ENCODE measurements around the gene KCNK10. TPM values are rescaled to one million over a fixed set of nuclear protein-coding genes. Genes with fewer than 3 reads are reported as not detected.
A peak's percentile ranks its signal among the peaks of the same experiment; 100 is the strongest.

KCNK10 gene
- total RNA-seq, 1 experiment from 2014 or later = 0.96 TPM

DNA sequence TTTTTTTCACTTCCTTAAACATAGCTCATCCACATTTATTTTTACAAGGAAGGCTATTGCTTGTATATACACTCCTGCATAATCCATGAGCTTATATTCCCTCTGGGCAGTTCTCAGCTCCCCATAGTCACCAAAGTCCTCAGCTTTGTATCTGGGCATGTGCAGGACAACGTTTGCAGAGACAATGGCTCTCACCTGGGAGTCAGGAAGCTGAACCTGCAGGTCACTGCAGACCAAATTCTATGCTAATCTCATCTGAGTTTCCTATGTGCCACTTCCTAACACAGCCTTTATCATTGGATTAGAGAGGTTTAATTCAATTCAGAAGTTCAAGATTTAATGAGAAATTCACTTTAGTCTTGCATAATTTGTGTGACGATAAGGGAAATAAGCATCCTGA is 131.5 kb downstream of the KCNK10 start:
- Mint-ChIP-seq H3K27ac (peak overlapping the region; percentile 77; the same call in 1 of the 2 replicates), H3K4me3 (no peak overlapping the region)
- ATAC-seq = peak; percentile 47

DNA sequence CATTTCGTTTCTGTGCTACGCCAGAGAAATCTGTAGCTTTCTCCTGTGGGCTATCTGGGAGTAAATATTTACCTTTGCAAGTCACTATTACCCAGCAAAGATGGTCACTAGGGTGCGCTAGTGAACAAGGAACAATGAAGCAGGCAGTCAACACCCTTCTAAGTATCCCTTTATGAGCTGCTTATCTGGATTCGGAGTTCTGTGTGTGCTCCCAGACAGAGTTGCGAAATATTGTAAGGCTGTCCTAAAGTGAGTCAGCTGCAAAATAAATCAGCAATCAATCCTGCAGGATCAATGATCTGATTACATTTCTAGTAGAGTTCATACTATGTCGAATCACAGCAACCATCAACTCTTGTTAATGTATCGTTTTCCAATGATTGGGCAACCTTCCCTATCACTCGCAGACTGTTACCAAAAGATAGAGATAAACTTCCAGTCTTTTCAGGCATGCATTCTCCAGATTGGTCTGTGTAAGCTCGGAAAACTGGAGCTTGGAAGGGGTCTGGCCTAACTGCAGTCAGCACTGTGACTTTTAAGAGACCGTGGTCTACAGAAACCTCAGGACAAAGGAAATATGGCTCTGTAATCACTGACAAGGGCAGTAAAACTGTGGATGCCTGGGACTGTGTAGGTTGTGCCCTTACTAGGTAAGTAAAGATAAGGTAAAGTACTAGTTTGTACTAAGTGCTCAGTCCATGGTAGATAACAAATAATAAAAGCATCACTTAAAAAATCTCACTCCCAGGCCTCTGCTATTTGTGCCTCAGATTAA is 133.5 kb downstream of the KCNK10 start:
- H3K36me3 Mint-ChIP-seq = no peaks in the 10 kb centered on the region

More for the DNA sequence above, 131.5 kb downstream of the KCNK10 start:
- POLR2A ChIA-PET = no interaction called here
- TF ChIP-seq ARID4B (CRISPR knock-in tag; IDR thresholded peaks at IDR 0.05; ENCODE audit: borderline replicate concordance) = no peak
- TF ChIP-seq ZNF138 (CRISPR knock-in tag; conservative IDR thresholded peaks at IDR 0.05) = no peak
- no peak for TF ChIP-seq ATF1 (CRISPR knock-in tag; IDR thresholded peaks at IDR 0.05)
- no peak for TF ChIP-seq FOXP1 (CRISPR knock-in tag; IDR thresholded peaks at IDR 0.05; ENCODE audit: borderline replicate concordance)
- TF ChIP-seq, protein P1, sequence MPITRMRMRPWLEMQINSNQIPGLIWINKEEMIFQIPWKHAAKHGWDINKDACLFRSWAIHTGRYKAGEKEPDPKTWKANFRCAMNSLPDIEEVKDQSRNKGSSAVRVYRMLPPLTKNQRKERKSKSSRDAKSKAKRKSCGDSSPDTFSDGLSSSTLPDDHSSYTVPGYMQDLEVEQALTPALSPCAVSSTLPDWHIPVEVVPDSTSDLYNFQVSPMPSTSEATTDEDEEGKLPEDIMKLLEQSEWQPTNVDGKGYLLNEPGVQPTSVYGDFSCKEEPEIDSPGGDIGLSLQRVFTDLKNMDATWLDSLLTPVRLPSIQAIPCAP (CRISPR knock-in tag; IDR thresholded peaks at IDR 0.05) = no peak
- no peak for TF ChIP-seq SMAD4 (CRISPR knock-in tag; IDR thresholded peaks at IDR 0.05)
- TF ChIP-seq TEAD1 (CRISPR knock-in tag; IDR thresholded peaks at IDR 0.05) = no peak
- Mint-ChIP-seq H3K27me3 (ENCODE audit: low read depth) (no peaks in the 10 kb centered on the region), H3K36me3 (no peaks in the 10 kb centered on the region), H3K4me1 (peaks cover 47% of the 10 kb centered on the region), H3K9me3 (no peaks in the 10 kb centered on the region)
- CTCF ChIA-PET = interaction anchor here (0.6 to 2.1 kb wide), 4 partner anchors 23 to 401 kb away, joined by 5 to 19 read pairs (median 9); no protein-coding TSS in a partner anchor
- DNase-seq (ENCODE audit: low spot score) = no peak

DNA sequence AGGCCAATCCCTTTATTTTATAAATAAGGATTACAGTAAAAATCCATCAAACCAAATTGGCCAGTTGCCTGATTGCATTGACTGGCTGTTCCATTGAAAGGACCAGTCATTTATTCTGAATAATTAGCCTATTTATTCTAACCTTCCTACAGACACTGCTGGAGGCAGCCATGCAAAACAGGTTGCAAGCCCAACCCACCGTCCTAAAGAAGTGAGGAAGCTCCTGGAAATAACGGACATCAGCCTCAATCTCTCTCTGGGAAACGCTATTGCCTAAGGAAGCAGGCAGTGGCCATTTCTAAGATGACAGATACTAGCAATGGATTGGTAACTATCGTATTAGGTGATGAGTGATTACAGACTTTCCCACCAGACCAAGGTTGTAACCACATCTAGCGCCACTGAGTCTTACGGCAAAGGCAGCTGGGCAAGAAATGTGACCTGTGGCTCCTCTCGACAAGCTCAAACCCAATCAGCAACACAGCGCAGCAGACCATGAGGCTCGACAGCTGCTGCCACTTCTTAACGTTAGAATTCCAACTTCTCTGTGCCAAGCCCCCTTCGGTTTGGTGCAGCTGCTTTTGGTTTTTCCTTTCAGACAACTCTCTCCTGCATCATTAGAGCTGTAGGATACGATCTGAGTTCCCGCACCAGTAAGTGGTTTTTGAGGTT is 134.2 kb downstream of the KCNK10 start:
- POLR2A ChIA-PET = interaction anchor here (1.0 kb wide), 1 partner anchor 191 kb away, joined by 3 read pairs; no protein-coding TSS in a partner anchor
- CTCF ChIA-PET = interaction anchor here (0.6 to 2.0 kb wide), 82 partner anchors 8 to 480 kb away, joined by 3 to 77 read pairs (median 4); partner anchors contain the start of genes GALC, KCNK10 and SPATA7
- Mint-ChIP-seq H3K4me3 (peak overlapping the region; percentile 59), H3K27me3 (ENCODE audit: low read depth) (no peaks in the 10 kb centered on the region), H3K9me3 (no peaks in the 10 kb centered on the region), H3K36me3 (no peaks in the 10 kb centered on the region), H3K27ac (peak overlapping the region; percentile 73; the same call in 1 of the 2 replicates), H3K4me1 (peaks cover 29% of the 10 kb centered on the region)
- ATAC-seq = peak; percentile 68
- no peak for DNase-seq (ENCODE audit: low spot score)
- TF ChIP-seq ZNF121 (CRISPR knock-in tag; IDR thresholded peaks at IDR 0.05) (no peak), ATF3 (CRISPR knock-in tag; conservative IDR thresholded peaks at IDR 0.05) (no peak), ZNF423 (CRISPR knock-in tag; IDR thresholded peaks at IDR 0.05) (no peak), JAZF1 (CRISPR knock-in tag; IDR thresholded peaks at IDR 0.05) (no peak), NFATC4 (CRISPR knock-in tag; IDR thresholded peaks at IDR 0.05) (no peak), GABPB1 (CRISPR knock-in tag; IDR thresholded peaks at IDR 0.05) (no peak), ATF6 (CRISPR knock-in tag; IDR thresholded peaks at IDR 0.05) (no peak)
- TF ChIP-seq, protein P2, sequence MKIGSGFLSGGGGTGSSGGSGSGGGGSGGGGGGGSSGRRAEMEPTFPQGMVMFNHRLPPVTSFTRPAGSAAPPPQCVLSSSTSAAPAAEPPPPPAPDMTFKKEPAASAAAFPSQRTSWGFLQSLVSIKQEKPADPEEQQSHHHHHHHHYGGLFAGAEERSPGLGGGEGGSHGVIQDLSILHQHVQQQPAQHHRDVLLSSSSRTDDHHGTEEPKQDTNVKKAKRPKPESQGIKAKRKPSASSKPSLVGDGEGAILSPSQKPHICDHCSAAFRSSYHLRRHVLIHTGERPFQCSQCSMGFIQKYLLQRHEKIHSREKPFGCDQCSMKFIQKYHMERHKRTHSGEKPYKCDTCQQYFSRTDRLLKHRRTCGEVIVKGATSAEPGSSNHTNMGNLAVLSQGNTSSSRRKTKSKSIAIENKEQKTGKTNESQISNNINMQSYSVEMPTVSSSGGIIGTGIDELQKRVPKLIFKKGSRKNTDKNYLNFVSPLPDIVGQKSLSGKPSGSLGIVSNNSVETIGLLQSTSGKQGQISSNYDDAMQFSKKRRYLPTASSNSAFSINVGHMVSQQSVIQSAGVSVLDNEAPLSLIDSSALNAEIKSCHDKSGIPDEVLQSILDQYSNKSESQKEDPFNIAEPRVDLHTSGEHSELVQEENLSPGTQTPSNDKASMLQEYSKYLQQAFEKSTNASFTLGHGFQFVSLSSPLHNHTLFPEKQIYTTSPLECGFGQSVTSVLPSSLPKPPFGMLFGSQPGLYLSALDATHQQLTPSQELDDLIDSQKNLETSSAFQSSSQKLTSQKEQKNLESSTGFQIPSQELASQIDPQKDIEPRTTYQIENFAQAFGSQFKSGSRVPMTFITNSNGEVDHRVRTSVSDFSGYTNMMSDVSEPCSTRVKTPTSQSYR (CRISPR knock-in tag; IDR thresholded peaks at IDR 0.05) = no peak
- TF ChIP-seq, protein P3, sequence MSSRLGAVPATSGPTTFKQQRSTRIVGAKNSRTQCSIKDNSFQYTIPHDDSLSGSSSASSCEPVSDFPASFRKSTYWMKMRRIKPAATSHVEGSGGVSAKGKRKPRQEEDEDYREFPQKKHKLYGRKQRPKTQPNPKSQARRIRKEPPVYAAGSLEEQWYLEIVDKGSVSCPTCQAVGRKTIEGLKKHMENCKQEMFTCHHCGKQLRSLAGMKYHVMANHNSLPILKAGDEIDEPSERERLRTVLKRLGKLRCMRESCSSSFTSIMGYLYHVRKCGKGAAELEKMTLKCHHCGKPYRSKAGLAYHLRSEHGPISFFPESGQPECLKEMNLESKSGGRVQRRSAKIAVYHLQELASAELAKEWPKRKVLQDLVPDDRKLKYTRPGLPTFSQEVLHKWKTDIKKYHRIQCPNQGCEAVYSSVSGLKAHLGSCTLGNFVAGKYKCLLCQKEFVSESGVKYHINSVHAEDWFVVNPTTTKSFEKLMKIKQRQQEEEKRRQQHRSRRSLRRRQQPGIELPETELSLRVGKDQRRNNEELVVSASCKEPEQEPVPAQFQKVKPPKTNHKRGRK (CRISPR knock-in tag; IDR thresholded peaks at IDR 0.05; ENCODE audit: borderline replicate concordance) = no peak

More for the DNA sequence above, 133.5 kb downstream of the KCNK10 start:
- ChIA-PET CTCF (interaction anchor here (0.6 to 2.0 kb wide), 84 partner anchors 9 to 480 kb away, joined by 3 to 77 read pairs (median 4); partner anchors contain the start of genes GALC, KCNK10 and SPATA7), POLR2A (interaction anchor here (1.0 kb wide), 1 partner anchor 191 kb away, joined by 3 read pairs; no protein-coding TSS in a partner anchor)
- no peaks in the 10 kb centered on the region for H3K9me3 Mint-ChIP-seq
- H3K27me3 Mint-ChIP-seq (ENCODE audit: low read depth) = no peaks in the 10 kb centered on the region
- TF ChIP-seq TEAD1 (CRISPR knock-in tag; IDR thresholded peaks at IDR 0.05) (no peak), CREB1 (CRISPR knock-in tag; IDR thresholded peaks at IDR 0.05) (no peak)
- H3K4me1 Mint-ChIP-seq = peaks cover 34% of the 10 kb centered on the region
- DNase-seq (ENCODE audit: low spot score) (peak; percentile 83), ATAC-seq (peak; percentile 92)
- peak overlapping the region; percentile 59 for H3K4me3 Mint-ChIP-seq
- peak overlapping the region; percentile 73 for H3K27ac Mint-ChIP-seq
